HFF-Myc (cell line): ENCODE data around the gene STMP1.
"Not testable (repeated sequence)": the region's sequence is repeated elsewhere in the genome, so short reads cannot be mapped to it uniquely, and the experiment has no call there.

Experiments
- DNase-seq: peaks from one replicate; pipeline ENCODE4 v3.0.0-alpha.2; 2011; ENCODE audit warnings: low read depth; ENCODE audit errors: extremely low read depth
- H3K4me3 ChIP-seq: replicated peaks from 2 replicates; pipeline ENCODE4 v1.5.1; 2011; ENCODE audit warnings: low read depth, mild to moderate bottlenecking, control low read depth, low read length
- TF ChIP-seq, protein P1 (sequence below): IDR thresholded peaks from 2 replicates; pipeline ENCODE4 v1.5.1; 2012; ENCODE audit warnings: mild to moderate bottlenecking, low read depth, low read length, control low read depth; ENCODE audit errors: missing control alignments

The STMP1 gene

GRCh38 chr7:135684136-135684535 lies 21.8 kb downstream of the STMP1 start:
- H3K4me3 ChIP-seq = no peak overlapping the region
- no peak for DNase-seq
- TF ChIP-seq, protein P1, sequence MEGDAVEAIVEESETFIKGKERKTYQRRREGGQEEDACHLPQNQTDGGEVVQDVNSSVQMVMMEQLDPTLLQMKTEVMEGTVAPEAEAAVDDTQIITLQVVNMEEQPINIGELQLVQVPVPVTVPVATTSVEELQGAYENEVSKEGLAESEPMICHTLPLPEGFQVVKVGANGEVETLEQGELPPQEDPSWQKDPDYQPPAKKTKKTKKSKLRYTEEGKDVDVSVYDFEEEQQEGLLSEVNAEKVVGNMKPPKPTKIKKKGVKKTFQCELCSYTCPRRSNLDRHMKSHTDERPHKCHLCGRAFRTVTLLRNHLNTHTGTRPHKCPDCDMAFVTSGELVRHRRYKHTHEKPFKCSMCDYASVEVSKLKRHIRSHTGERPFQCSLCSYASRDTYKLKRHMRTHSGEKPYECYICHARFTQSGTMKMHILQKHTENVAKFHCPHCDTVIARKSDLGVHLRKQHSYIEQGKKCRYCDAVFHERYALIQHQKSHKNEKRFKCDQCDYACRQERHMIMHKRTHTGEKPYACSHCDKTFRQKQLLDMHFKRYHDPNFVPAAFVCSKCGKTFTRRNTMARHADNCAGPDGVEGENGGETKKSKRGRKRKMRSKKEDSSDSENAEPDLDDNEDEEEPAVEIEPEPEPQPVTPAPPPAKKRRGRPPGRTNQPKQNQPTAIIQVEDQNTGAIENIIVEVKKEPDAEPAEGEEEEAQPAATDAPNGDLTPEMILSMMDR = no peak

GRCh38 chr7:135684699-135685098 lies 22.4 kb downstream of the STMP1 start:
- TF ChIP-seq, protein P1 = no peak
- no peak for DNase-seq
- H3K4me3 ChIP-seq = no peak overlapping the region

- no peak overlapping the region for H3K4me3 ChIP-seq
- TF ChIP-seq, protein P1 = no peak
- no peak for DNase-seq
Observed at GRCh38 chr7:135685306-135686084, 23.2 kb downstream of the STMP1 start.

DNA sequence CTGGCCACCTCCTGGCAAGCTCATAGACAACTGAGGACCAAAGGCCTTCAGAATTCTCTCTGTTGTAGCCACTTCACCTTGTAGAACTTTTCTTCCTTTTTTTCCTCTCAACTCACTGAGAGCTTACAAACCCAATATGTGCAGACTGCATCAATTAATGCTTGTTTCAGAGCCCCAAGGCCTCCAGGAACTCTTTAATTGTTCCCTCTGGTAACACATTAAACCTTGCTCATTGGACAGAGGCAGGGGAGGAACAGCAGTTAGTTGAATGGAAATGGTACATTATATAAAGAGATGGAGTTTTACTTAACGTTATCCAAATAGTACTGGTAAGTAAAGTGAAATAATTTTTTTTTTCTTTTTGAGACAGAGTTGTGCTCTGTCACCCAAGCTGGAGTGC lies 25.2 kb downstream of the STMP1 start:
- TF ChIP-seq, protein P1 = no peak
- DNase-seq = no peak
- no peak overlapping the region for H3K4me3 ChIP-seq

DNA sequence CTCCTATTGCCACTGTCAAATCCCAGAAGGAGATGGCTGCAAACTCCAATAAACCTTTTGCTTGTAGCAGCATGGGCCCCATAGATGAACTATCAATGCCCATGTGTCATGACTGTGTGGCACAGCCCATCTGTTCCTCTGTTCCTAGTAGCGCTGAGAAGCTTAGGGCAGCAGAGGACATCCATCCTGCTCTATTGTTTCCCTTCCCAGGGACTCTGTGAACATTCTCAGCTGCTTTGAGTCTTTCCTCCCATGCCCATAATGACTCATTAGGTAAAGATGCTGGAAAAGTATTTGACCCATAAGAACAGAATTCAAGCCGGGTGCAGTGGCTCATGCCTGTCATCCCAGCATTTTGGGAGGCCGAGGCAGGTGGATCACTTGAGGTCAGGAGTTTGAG lies 28.3 kb downstream of the STMP1 start:
- TF ChIP-seq, protein P1 = no peak
- no peak for DNase-seq

DNA sequence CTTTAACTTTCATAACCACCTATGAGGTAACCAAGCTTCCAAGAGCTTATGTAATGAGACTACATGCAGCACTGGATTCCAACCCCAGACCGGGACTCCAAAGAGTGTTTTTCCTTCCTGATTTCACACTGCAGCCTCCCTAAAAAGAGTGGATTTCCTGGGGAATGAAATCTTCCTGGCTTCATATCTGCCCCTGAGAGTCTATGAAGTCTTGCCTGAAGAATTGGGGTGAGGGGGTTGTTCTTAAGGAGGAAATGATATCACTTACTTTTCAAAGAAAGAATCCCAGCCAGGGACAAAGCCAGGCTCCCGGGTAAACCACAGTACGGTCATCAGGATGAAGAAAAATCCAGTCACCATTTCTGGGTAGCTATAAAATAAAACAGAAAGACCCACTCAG lies 29.7 kb downstream of the STMP1 start:
- TF ChIP-seq, protein P1 = no peak
- DNase-seq = no peak
- no peak overlapping the region for H3K4me3 ChIP-seq

More for the DNA sequence above, 28.3 kb downstream of the STMP1 start:
- H3K4me3 ChIP-seq = no peak overlapping the region

DNA sequence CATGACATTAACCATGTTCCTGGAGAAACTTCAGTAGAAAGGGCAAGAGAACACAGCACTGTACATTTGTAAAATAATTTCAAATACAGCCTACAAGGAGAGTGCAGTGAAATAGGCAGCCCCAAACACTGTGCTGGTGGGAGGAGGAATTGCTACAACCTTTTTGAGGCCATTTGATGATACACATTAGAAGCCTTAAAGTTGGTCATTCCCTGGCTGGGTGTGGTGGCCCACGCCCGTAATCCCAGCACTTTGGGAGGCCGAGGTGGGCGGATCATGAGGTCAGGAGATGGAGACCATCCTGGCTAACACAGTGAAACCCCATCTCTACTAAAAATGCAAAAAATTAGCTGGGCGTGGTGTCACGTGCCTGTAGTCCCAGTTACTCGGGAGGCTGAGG lies 30.3 kb downstream of the STMP1 start:
- DNase-seq, H3K4me3 ChIP-seq: not testable (repeated sequence)
